CD4-positive, alpha-beta T cell treated with Interferon gamma for 1 hour (primary cell): ENCODE data around the gene CLCNKA.
"Not testable (repeated sequence)": the region's sequence is repeated elsewhere in the genome, so short reads cannot be mapped to it uniquely, and the experiment has no call there.

ENCODE experiments used
- DNase-seq: peaks from one replicate; pipeline ENCODE4 v3.0.0-alpha.2; 2020

The CLCNKA gene

DNA sequence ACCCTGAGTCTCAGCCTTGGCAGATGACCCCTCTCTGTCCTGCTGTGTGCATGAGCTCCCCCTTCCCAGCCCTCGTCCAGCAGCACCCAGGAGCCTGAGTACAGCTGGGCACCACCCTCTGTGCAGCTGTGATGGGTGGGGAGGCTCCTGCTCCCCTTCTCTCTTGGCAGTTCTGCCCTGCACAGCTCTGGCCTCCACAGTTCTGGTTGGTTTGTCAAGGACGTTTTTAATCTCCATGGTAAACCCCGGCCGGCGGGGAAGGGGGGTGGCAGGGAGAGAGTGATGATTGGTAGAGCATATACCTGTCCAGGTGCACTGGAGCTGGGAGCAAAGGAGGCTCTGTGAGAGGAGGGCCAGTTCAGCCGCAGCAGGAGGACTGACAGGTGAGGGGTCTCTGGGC is at the start of gene CLCNKA:
TSS of gene CLCNKA (plus strand) at position 356 of the 400 bp plus-strand sequence. CDS start 584 bp downstream, outside the sequence.
- no peak for DNase-seq

DNA sequence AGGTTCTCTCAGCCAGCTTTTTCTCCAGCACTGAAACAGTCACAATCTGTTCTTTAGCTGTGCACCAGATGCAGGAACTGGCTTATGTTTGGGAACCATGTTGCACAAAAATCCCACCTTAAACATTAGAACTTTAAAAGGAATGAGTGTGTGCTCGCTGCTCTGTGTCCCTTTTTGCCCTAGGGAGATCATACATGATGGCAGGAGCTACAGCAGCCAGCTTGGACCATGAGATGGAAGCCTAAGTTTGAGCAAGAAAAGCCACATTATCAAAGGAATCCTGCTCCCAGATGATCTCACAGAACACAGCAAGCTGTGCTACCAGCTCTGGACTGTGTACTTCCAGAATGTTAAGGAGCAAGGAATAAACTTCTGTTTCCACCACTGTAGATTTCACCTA is 49.4 kb upstream of the CLCNKA start:
- no peak for DNase-seq

DNA sequence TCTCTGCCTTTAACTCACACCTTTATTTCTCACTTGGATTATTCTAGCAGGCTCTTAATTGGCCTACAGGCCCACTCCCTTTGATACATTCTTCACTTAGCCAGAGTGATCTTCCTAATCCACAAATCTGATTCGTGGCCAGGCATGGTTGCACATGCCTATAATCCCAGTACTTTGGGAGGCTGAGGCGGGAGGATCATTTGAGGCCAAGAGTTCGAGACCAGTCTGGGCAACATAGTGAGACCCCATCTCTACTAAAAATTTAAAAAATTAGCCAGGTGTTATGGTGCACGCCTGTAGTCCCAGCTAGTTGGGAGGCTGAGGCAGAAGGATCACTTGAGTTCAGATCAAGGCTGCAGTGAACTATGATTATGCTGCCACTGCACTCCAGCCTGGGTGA is 48.1 kb upstream of the CLCNKA start:
- no peak for DNase-seq

- no peak for DNase-seq
Observed at GRCh38 chr1:15974855-15975254, 47.0 kb upstream of the CLCNKA start.

DNA sequence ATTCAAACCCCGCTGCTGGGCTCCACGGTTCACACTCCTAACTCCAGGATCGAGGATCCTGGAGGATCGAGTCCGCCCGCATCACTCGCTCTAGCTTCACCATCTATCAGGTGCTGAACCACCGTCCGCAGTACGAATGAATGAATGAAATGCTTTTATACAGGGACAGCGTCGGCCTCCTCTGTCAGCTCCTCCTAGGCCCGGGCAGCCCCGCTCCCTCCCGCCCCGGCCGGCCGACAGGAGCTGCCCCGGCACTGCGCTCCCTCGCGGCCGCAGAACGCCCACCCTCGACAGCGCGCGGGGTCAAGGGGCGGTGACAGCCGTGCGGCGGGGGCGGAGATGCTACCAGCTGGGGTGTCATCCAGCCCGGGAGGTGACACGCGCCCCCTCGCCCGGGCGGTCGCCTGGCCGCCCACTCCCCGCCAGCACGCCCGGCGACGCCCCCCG is 46.5 kb upstream of the CLCNKA start:
- DNase-seq = peak; percentile 70

GRCh38 chr1:15975805-15976680 is 45.8 kb upstream of the CLCNKA start, which contains the start of gene ZBTB17:
Gene ZBTB17 (minus strand): TSS chr1:15976101. CDS start chr1:15948495, 27,606 bp downstream.
- peak; percentile 95 for DNase-seq

DNA sequence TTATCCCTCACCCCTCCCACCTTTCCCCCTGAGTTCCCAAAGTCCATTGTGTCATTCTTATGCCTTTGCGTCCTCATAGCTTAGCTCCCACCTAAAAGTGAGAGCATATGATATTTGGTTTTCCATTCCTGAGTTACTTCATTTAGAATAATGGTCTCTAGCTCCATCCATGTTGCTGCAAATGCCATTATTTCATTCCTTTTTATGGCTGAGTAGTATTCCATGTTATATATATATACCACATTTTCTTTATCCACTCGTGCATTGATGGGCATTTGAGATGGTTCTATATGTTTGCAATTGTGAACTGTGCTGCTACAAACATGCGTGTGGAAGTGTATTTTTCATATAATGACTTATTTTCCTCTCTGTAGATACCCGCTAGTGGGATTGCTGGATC is 43.9 kb upstream of the CLCNKA start:
- DNase-seq = not testable (repeated sequence)

- DNase-seq = no peak
Observed at GRCh38 chr1:15981679-15982078, 40.2 kb upstream of the CLCNKA start.

DNA sequence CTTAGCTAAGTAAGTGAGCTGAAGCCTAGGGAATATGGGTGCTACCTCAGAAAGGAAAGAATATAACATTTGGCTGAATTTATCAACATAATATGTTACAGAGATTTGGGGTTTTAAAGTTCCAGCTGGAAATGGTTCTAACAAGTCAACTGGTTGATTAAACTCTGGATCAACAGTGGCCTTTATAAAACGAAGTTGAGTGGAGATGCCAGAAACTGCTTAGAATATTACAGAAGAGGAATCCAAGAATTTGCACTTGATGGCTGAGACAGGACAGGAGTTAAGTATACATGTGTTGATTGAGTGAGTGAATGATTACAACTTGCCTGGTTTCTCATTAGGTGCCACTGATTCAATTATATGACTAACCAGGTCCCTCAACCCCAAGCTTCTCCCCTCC is 38.6 kb upstream of the CLCNKA start:
- no peak for DNase-seq

GRCh38 chr1:15985611-15986297 is 36.1 kb upstream of the CLCNKA start:
- no peak for DNase-seq

GRCh38 chr1:15988856-15989736 is 32.7 kb upstream of the CLCNKA start:
- DNase-seq = no peak

DNA sequence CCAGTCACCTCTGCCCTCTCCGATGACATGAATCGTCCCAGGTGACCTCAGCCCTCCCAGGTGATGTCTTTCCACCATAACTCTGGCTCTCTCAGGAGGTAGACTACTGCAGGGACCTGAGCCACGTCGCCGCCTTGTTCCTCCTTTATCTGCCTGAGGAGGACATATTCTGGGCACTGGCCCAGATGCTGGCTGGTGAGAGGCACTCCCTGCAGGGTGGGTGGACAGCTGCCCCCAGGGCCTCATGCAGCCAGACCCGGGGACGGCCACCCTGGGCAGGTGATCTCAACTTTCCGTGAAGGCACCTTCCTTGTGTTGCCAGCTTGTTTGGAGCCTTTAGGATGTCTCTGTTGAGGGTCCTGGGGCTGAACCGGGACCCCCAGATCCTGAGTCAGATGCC is 32.1 kb upstream of the CLCNKA start:
- no peak for DNase-seq

GRCh38 chr1:15991427-15992186 is 30.2 kb upstream of the CLCNKA start:
- DNase-seq = no peak

DNA sequence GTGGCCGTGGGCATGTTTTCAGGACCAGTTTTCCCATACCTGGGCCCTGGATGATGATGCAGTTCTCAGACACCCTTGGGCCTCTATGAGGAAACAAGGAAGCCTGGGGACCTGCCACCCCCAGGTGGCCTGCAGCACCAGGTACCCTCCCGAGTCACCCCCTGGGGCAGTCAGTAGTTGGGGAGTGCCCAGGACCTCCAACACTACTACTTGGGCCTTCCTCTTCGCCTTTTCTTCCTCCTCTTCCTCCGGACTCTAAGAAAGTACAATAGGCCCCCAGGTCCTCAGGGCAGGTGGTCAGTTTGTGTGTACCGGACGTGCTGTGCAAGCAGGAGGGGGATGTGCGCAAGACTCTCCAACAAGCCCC is 29.7 kb upstream of the CLCNKA start:
- no peak for DNase-seq

DNA sequence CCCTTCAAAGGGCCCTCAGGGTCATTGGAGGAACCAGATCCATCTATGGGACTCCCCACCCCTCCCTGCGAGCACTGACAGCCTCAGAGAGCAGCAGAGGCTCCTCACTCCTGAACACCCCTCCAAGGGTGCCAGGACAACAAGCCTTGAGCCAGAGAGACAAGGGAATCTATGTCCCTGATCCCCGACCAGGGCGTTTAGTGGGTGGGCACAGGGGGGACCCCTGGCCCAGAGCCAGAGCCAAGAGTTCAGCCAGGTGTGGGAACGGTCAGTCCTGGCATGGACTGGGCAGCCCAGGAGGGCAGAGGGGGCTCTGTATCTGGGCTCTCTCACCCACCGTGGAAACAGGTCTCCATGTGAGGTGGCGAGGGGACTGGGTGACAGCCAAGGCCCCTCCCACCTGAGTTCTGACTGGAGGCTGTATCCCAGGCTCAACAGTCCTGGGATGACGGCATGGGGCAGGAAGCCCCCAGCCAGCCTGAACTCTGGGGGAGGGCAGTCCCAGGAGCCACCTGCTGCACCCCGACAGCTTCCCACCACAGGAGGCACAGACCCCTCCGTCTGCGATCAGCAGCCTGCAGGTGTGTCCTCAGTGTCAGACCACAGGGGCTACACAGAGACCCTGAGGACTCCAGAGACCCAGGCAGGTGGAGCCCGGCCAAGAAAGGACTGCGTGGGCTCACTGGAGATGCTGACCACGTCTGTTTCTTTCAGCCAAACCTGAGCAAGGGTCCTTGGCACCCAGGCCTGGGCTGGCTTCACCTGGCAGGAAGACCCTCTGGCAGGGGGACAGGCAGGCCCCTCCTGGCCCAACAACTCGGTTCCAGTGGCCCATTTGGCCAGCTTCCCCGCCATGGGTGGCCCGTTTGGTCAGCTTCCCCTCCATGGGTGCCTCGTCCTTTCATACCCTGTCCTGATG is 29.0 kb upstream of the CLCNKA start:
- no peak for DNase-seq

GRCh38 chr1:15993666-15994065 is 28.2 kb upstream of the CLCNKA start:
- no peak for DNase-seq

- DNase-seq = no peak
Observed at GRCh38 chr1:15994081-15994480, 27.8 kb upstream of the CLCNKA start.

- peak; percentile 40 for DNase-seq
Observed at GRCh38 chr1:15994590-15995351, 27.1 kb upstream of the CLCNKA start.

DNA sequence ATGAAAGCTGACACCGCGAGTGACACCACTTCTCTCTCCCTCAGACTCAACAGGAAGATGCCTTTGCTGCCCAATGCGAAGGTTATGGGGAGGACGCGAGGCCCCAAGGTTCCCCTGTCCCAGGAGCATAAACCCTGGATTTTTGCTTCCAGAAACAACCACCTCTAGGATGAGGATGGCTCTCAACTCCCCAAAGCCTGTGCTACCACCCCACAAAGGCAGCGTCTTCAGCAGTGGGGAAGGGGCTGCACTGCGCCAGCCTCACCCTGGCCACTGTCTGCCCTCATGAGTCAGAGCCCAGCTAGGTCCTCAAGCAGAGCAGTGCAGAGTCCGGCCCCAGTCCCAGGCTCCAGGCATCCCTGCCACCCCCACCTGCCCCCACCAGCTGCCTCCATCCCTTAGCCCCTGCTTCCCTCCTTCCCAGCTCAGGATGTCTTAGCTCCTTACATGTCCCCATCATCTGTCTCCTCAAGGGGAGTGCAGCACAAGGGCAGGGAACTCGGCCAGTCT is 24.7 kb upstream of the CLCNKA start:
- no peak for DNase-seq

DNA sequence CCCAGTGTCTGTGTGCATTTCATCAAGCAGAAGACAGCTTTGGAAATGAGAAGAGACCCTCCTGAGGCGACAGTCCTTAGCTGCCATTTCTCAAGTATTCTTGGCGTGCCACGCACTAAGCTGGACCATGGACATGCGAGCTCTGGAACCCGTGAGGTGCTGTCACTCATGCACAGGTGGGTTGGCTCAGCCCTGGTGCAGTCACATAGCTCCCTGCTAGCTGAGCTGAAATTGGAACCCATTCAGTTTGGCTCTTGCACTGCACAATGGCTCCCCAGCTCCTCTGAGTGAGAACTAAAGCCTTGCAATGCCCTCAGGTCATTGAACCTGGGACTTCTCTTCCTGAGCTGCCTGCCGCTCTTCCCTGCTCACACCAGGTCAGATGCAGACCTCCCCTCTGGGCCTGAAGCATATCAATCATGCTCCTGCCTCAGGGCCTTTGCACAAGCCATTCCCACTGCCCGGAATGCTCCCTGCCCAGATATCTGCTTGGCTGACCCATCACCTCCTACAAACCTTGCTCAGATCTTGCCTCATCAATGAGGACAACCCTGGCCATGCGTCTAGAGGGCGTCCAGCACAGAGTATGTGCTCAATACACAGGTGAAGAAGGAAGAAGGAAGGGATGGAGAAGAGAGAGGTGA is 24.1 kb upstream of the CLCNKA start:
- DNase-seq = no peak
